ENCODE results near the gene NPB.

Gene NPB

DNA sequence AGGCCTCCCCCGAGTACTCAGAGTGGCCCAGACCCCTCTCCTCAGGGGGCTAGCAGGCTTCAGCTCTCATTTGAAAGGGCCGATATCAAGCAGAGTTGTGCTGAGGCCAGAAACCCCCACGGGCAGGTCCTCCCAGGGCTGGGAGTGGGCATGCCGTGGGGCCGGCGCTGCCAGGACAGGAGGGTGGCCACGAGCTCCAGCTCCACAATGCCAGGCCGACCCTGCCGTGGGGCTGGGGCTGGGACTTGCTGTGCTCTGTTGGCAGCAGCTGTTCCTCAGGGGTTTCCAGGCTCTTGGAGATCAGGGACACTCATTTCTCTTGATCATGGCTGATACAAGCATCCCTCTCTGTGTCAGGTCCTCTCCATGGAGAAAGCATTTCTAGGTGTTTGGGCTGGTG lies 3.2 kb upstream of the NPB start:
- DNase-seq (ENCODE audit: low spot score) = no peak

DNA sequence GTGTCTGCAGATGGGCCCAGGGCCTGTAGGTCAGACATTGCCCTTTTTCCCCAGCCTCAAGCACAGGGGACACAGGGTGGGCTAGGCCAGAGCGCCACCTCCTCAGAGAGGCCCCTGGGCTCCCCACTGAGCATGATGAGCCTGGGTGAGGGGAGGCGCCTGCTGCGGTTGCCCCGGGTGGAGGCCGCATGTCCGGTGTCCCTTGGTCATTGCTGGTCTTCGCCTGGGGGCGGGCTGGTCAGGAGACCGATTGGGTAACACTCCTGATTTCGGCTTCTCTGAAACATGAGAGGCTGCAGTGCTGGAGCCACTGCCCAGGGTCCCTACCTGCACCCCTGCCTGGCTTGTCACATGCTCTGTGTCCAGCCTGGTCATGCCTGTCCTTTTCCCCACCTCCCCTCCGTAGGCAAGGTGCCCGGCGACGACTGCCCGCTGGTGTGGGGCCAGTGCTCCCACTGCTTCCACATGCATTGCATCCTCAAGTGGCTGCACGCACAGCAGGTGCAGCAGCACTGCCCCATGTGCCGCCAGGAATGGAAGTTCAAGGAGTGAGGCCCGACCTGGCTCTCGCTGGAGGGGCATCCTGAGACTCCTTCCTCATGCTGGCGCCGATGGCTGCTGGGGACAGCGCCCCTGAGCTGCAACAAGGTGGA lies 2.4 kb upstream of the NPB start:
- no peak for DNase-seq (ENCODE audit: low spot score)

DNA sequence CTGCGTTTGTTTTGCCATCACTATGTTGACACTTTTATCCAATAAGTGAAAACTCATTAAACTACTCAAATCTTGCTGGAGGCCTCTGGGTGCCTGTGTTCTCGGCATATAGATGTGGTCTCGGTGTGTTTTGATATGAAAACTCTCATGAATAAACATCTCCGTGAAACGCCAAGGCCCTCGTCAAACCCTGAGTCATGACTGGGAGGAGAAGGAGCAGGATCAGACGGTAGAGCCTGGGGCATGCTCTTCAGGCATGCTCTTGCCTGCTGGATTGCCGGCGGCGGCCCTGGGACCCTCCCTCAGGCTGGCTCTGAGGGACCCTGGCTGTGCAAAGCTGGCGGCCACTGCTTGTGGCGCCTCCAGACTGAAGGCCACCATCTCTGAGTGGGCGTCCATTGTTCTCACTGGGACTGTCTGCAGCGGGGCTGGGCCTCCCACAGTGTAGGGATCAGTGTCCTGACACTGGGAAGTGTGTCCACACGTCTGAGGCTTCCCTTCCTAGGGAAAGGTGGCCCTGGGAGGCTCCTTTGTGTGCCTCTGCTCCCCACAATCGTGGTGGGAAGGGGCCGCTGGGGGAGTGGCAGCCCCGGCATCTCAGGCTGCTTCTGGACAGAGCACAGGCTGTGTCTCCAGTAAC lies 1.7 kb upstream of the NPB start:
- DNase-seq (ENCODE audit: low spot score) = no peak

DNA sequence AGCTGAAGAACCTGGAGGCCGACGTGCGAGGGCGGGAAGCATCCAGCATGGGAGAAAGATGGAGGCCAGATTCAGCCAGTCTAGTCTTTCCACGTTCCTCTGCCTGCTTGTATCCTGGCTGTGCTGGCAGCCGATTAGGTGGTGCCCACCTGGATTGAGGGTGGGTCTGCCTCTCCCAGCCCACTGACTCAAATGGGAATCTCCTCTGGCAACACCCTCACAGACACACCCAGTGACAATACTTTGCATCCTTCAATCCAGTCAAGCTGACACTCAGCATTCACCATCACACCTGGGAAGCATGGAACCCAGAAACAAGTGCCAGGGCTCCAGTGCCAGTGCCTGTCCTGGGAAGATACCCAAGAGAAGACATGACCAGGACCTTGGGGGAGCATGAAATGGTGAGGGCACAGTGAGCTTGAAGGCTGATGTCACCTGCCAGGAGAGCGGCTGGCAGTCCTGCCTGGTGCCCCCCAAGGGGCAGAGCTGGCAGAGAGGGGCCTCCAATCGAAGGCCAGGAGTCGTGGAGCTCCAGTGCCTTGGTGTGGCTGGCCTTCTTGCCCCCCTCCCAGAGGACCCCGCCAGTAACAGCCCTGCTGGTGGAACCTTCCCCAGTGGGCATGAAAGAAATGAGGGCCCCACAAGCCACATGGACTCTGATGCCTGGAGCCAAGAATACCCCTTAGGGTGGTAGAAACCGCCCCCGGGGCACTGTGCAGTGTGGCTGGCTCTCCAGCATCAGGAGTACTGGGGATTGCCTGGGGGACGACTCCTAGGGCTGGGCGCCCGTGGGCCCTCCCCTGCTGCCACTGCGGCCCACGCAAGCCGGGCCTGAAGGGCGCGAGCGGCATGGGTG lies 643 bp upstream of the NPB start:
- DNase-seq (ENCODE audit: low spot score) = no peak

DNA sequence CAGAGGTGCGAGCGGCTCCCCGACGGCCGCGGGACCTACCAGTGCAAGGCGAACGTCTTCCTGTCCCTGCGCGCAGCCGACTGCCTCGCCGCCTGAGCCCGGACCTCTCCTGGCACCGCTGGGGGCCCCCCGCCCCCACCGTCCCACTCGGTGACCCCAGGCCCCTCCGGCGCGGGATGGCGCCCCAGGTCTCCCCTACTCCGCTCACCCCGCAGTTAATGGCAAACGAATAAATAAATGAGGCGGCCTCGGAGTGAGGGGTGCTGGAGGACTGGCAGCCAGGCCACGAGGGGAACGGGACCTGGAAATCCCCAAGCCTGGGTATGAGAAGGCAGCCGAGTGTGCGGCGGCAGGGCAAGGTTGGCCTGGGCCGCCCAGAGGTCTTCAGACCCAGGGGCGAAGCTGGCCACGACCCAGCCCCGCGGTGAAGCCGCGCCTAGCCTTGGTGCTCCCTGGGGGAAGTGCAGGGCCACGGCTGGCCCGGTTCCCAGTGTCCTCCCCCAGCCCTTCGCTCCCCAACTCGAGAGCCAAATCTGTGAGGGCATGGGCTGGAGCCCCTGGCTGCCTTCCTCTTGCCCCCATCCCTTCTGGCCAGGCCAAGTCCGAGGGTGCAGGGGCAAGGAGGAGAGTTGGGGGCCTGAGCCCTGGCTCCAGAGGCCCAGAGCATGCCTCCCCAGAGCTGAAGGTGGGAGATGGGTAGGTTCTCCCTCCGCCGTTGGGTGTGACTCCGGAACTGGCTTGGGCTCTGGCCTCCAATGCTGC lies 796 bp downstream of the NPB start:
- DNase-seq (ENCODE audit: low spot score) = no peak

DNA sequence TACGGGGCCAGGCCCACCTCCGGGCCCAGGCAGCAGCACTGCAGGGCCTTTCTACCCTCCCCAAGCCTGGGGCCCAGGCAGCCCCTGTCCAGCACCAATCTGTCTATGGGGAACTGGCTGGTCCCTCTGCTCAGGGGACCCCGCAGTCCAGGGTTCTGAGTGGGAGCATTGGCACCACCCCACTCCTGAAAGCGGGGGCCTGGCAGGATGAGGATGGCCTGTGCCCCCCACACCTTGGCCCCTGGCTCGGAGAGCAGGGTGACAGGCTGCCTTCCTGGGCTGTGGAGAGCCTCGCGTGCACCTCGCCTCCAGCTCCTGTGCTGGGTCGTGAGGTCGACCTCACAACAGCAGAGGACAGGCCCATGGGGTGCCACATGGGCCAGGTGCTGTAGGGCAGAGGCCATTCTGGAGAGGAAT lies 1.4 kb downstream of the NPB start:
- no peak for DNase-seq (ENCODE audit: low spot score)

DNA sequence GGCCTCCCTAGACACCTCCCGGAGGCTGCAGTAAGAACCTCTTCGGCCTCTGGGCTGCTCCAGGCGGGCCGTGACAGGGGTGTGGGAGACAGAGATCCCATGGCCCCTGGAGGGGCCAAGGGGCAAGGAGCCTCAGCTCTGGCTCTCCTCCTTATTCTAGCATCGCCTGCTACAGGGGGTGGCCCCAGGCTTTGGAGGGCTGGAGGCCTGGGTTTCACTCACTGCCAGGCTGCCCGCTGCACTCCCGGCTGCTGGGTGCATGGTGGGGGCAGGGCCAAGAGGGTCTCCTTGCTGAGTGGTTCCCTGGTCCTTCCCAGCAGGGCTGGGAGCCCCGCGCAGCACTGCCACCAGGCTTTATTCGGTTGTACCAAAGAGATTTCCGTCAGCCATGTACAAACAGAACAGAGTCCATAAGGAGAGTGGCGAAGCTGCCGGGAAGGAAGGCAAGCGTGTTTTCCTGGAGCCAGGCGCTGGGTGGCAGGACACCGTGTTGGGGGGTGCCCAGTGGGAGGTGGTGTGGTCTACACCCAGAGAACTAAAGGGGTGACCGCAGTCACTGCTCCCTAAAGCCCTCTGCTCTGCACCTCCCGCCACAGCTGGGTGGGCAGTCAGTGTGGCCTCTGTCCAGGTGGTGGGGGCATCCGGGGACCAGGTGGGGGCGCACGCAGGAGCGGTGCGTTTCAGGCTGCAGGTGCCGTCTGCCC lies 2.0 kb downstream of the NPB start:
- DNase-seq (ENCODE audit: low spot score) = no peak

DNA sequence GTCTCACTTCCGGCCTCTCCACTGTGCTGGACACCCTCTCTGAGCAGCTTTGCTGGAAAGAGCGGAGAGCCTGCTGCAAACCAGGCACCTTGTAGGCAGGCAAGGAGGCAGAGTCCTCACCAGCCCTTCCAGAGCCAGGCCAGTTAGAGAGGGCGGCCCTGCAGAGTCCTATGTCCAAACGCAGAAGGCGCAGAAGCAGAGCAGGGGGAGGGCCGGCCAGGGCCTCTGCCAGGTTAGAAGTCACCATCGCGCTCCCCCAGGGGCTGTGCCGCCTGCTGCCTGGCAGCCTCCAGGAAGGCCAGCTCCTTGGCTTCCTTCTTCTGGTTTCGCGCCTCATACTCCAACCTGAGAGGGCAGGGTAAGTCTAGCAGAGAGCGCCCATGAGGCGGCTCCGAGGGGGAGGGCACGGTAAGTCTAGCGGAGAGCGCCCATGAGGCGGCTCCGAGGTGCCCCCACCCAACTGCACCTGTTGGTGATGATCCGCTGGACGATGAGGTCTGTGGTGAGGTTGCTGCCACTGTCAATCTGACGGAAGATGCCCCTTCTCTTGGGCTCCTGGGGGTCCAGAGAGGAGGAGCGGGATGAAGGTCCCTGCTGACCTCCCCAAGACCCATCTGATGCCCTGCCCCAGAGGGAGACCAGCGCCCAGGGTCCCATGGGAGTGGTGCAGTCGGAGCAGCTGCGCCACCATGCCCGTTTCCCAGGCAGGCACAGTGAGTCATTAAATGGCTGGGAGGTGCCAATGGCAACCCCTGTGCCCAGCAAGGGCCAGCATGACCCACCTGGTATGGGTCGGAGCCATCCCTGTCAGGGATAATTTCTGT lies 2.8 kb downstream of the NPB start:
- DNase-seq (ENCODE audit: low spot score) = no peak

DNA sequence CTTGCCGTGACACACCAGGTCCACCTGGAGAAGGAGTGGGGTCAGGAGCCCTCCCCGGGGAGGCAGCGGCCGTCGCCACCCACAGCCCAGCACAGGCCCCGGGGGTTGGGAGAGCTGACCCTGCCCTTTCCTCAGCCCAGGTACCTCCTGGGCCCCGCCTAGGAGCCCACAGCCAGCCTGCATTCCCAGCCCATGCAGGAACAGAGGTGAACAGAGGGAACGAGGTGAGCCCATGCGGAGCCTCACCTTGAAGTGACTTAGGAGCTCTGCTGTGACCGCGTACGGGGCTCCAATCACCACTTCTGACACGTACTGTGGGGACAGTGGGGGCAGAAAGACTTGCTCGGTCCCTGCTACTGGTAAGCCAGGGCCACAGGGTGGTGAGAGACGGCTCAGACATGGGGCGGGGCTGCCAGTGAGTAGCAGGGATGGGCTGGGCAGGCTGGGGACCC lies 3.4 kb downstream of the NPB start:
- DNase-seq (ENCODE audit: low spot score) = no peak

DNA sequence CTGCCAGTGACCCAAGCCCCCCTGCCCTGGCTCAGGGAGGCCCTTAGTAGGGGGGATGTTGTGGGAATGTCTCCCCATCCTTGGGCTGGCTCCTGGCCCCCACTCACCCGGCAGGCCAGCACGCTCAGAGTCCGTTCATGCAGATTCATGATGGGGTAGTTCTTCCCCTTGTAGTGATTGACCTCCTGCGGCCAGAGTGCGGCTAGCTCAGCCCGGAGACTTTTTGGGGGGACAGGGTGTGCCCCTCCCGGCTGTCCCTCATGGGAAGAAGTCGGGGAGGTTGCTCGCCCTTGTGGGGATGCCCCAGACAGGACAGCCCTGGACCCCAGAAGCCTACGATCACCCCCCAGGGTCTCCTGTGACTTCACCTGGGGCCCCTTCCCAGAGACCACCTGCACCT lies 4.0 kb downstream of the NPB start:
- no peak for DNase-seq (ENCODE audit: low spot score)

DNA sequence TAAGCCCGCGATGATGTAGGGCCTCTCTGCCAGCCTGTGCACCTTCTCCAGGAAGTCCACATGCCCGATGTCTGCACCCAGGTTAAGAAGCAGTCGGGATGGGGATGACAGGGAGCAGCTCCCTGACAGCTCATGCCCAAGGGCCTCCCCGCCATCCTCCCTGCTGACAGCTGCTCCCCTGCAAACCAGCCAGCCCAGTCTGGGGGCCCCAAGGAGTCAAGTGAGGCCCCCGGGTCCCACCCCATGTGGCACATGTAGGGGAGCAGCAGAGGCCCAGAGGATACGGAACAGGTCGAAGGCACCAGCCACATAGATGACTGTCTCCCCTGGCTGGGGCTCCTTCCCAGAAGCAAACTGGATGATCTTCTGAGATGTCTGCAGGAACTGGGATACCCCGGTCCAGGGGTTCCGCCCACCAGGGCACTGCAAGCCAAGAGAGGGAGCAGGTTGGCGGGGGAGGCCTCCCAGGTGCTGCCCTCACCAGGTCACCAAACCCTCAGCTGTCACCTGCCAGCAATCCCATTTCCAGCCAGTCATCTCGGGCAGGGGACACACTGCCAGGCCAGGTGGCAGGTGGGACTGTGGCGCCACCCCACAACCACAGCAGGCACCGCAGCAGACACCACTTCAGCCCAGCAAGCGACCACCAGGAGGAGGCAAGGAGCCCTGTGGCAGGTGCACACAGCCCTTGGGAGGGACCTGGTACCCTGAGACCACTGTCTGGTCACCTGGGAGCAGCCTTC lies 4.6 kb downstream of the NPB start:
- peak; percentile 26 for DNase-seq (ENCODE audit: low spot score)

DNA sequence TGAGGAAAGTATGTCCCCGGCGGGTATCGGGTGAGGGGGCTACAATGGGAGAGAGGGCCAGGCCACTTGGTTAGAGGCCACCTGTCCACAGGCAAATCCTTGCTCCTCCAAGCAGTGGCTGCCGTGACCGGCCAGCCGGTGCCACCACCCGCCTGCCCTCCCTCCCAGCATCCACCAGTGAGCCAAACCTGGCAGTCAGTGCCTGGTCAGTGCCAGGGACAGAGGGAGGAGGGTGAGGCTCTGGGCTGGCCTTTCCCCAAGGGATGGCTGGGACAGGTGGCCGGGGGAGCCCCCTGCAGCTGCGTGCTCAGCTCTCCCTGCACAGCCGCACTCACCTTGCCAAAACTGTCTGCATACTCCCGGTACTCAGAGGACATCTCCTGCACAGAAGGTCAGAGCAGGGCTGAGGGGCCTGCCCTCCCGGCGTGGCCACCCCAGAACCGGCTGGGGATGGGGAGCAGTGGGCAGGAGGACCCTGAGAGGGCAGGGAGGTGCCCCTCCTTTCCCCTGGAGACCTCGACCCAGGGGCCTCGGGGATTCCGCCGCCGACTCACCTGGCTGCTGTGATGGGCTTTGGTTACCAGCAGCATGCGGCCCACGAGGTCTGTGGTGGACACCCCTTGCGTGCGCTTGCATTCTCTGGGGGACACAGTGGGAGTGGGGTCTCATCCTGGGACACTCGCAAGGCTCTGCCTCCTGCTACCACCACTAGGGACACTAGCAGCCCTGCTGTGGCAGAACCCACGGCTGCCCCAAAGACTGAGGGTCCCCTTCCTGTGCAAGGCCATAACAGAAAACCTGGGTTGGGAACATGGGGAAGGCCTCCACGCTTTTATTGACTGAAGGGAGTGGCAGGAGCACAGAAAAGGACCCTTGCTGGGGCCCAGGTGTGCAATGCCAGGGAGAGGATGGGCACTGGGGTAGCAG lies 5.4 kb downstream of the NPB start:
- no peak for DNase-seq (ENCODE audit: low spot score)

DNA sequence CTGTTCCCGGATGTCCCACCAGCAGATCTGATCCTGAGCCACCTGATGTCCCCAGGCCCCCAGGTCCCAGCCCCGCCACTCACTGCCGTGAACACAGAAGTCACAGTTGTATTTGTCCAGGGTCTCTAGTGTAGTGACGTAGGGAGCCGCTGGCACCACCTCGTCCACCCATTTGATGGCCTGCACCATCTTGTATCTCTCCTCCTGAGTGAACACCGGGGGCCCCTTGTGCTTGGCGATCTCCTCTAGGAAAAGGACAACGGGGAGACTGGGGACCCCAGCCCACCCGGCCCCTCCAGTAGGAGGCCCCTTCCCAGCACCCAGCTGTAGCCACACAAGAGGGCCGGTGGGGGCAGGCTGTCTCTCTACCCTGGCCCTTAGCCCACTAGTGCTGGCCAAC lies 6.8 kb downstream of the NPB start:
- no peak for DNase-seq (ENCODE audit: low spot score)

DNA sequence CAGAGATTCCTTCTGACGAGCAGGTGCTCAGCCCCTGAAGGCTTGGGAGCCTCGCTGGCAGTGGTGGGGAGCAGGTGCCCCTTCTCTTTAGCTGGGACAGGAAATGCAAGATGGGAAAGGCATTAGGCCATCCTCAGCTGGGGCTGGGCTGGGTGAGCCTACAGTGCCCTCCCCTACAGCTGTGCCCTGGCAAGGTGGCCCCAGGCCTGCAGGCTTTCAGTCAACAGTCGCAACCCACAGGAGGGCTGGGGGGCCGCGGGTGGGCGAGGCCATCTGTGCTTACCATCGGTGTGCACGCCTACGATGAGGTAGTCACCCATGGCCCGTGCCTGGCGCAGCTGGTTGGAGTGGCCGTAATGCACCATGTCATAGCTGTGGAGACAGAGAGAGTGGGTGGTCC lies 7.2 kb downstream of the NPB start:
- DNase-seq (ENCODE audit: low spot score) = no peak

DNA sequence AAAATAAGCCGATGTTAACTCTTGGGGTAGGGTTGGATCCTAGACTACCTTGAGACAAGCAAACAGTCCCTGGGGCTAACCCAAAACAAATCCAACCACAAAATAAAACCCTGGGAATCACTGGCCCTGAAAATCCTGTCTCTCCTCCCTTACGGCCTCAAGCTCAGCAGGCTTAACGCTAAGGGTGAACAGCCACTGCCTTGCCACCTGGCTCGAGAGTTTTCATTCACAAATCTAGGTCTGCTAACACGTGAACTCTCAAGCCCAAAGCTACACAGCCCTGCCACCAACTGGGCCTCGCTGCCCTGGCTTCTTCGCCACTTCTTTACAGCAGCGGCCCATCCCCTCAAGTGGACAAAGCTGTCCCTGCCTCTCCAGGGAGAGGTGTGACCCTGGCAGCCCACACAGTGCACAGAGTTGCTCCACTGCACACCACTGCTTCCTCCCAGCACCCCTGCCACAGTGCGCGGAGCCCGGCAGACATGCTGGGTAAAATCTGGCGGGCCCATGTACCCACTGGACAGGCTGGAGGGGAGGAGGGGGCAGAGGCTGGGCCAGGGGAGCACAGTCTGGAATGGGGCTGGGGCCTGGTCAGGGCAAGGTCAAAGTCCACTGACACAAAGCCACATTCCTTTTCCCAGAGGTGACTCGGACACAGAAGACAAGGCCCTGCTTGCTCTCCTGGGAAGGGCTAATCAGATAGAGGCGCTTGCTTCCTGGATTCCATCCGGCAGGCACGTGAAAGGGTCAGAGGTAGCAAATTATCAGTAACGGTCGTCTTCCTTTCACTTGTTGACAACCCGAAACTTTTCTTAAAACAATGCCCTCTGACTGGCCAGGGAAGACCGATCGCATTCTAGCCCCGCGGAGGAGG lies 8.2 kb downstream of the NPB start:
- DNase-seq (ENCODE audit: low spot score) = peak; percentile 25

DNA sequence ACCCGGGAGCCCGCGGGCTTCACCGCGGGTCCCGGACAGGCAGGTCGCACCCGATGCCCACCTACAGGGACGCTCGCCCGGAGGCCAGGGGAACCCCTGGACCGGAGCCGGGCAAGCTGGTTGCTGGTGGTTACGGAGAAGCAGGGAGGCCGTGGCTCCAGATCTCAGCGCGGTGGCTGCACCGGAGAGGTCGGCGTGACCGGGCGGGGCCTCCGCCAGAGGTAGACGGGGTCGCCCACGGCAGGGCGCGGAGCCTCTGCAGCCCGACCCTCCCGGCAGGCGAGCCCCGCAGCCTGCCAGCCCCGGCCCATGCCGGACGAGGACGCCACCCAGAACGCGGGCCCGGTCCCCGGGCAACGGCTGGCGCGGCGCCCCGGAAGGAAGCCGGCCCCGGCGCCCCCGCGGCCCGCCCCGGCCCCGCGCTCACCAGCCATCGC lies 8.8 kb downstream of the NPB start:
- DNase-seq (ENCODE audit: low spot score) = peak; percentile 23

DNA sequence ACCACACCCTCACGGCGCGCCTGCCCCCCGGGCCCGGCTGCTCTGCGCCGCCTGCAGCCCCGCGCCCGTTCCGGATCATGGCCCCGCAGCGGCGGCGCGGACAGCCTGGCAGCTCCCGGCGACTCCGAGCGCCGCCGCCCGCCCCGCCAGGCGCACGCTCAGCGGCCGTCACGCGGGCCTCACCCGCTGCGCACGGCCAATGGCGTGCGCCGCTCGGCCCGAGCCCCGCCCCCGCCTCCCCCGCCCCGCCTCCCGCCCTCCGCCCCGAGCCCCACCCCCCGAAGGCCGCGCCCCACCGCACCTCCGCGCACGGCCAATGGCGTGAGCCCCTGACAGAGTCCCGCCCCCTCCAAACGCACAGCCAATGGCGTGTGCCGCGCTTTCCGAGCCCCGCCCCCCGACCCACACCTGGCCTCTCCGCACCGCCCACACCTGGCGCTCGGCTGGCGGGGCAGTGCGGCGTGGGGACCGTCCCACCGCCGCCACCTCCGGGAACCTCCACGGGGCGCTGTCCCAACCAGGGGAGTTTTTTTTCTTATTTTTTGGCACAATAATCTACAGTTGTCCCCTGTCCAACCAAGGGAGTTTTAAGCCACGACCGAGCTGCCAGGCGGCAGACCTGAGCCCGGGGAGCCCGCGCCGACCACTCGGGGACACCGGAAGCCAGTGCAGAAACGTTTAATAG lies 9.4 kb downstream of the NPB start, which contains the start of gene PCYT2:
TSS of gene PCYT2 (minus strand) at position 123 of the 685 bp plus-strand sequence. CDS start at position 79, 44 bp downstream.
- peak; percentile 93 for DNase-seq (ENCODE audit: low spot score)
